Smooth muscle cell (in vitro differentiated cells): ENCODE data around the gene LINGO4. TPM values are rescaled to one million over a fixed set of nuclear protein-coding genes. Genes with fewer than 3 reads are reported as not detected.
A peak's percentile ranks its signal among the peaks of the same experiment; 100 is the strongest.

Experiments used
- DNase-seq: peaks from one replicate; lab custom pipeline; 2025; ENCODE audit not compliant: unreplicated experiment; lab: John Stamatoyannopoulos, UW
- H2AFZ ChIP-seq: fragments of 200-600 bp; sonication (generic); 2 replicates; pipeline ENCODE4 v1.6.0; 2016; ENCODE audit warnings: antibody characterized with exemption, low read depth, mild to moderate bottlenecking
- H3F3A ChIP-seq: fragments of 200-600 bp; sonication (generic); 2 replicates; pipeline ENCODE4 v1.6.0; 2017; ENCODE audit warnings: antibody characterized with exemption, low read depth
- H3K27ac ChIP-seq: fragments of 200-600 bp; sonication (generic); 2 replicates; pipeline ENCODE4 v1.5.1; 2016; ENCODE audit warnings: low read depth, mild to moderate bottlenecking
- H3K27me3 ChIP-seq: fragments of 200-600 bp; sonication (generic); 2 replicates; pipeline ENCODE4 v1.6.1; 2016; ENCODE audit warnings: low read depth, mild to moderate bottlenecking
- H3K36me3 ChIP-seq: fragments of 200-600 bp; sonication (generic); 2 replicates; pipeline ENCODE4 v1.5.1; 2016; ENCODE audit warnings: low read depth
- H3K4me1 ChIP-seq: fragments of 200-600 bp; sonication (generic); 2 replicates; pipeline ENCODE4 v1.5.1; 2016; ENCODE audit warnings: low read depth
- H3K4me2 ChIP-seq: fragments of 200-600 bp; sonication (generic); 2 replicates; pipeline ENCODE4 v1.6.0; 2016; ENCODE audit warnings: mild to moderate bottlenecking
- H3K4me3 ChIP-seq: fragments of 200-600 bp; sonication (generic); 2 replicates; pipeline ENCODE4 v1.5.1; 2016; ENCODE audit warnings: mild to moderate bottlenecking
- H3K79me2 ChIP-seq: fragments of 200-600 bp; sonication (generic); 2 replicates; pipeline ENCODE4 v1.6.0; 2016; ENCODE audit warnings: low read depth, mild to moderate bottlenecking
- H3K9ac ChIP-seq: fragments of 200-600 bp; sonication (generic); 2 replicates; pipeline ENCODE4 v1.6.0; 2016; ENCODE audit warnings: low read depth
- H3K9me3 ChIP-seq: fragments of 200-600 bp; sonication (generic); replicated peaks from 2 replicates; pipeline ENCODE4 v1.5.1; 2016; ENCODE audit warnings: low read depth
- H4K20me1 ChIP-seq: fragments of 200-600 bp; sonication (generic); 2 replicates; pipeline ENCODE4 v1.6.0; 2016; ENCODE audit warnings: low read depth
- CTCF ChIP-seq: fragments of 200-600 bp; sonication (generic); IDR thresholded peaks from 2 replicates; pipeline ENCODE4 v1.5.1; 2017; ENCODE audit warnings: borderline replicate concordance, mild to moderate bottlenecking, antibody characterized with exemption; ENCODE audit not compliant: insufficient read depth, poor library complexity, severe bottlenecking
- WGBS: methylation state at CpG from one replicate; pipeline ENCODE4 v1.1.7; 2016; ENCODE audit warnings: low lambda C conversion rate; 5-methylcytosine and 5-hydroxymethylcytosine counted together
- polyA plus RNA-seq: library from polyadenylated mRNA; unstranded; fragments of >200 nt; fragmentation: Nextera tagmentation; extraction: Ambion mirVana; gene quantifications from 2 replicates; pipeline ENCODE4 v1.2.1, GENCODE V29; 2016
- total RNA-seq: library from RNA; depleted of rRNA; stranded (reverse); fragments of >200 nt; gene quantifications from 2 replicates; pipeline ENCODE4 v1.2.3, GENCODE V29; 2014

Gene LINGO4
- total and polyA plus RNA-seq, 2 experiments from 2014 or later, result not detected

- WGBS, result 83% methylated on average over 10 of the region's 10 CpGs
- peak overlapping the region; percentile 85 for H3K4me3 ChIP-seq
- peaks cover 7% of the 10 kb centered on the region for H3K4me1 ChIP-seq
- DNase-seq, result no peak
- no peaks in the 10 kb centered on the region for H3F3A ChIP-seq
- H2AFZ ChIP-seq, result peak overlapping the region; percentile 83
- TF ChIP-seq CTCF, result no peak
- H3K27ac ChIP-seq, result peak overlapping the region; percentile 57
- peak overlapping the region; percentile 89 for H3K9ac ChIP-seq
- H3K4me2 ChIP-seq, result peak overlapping the region; percentile 86
- no peaks in the 10 kb centered on the region for H4K20me1 ChIP-seq
- H3K27me3 ChIP-seq, result no peaks in the 10 kb centered on the region
- no peaks in the 10 kb centered on the region for H3K79me2 ChIP-seq
- H3K36me3 ChIP-seq, result peaks cover 10% of the 10 kb centered on the region
- no peaks in the 10 kb centered on the region for H3K9me3 ChIP-seq
These were observed 41.2 kb downstream of the LINGO4 start for GRCh38 chr1:151763990-151764389.

- H4K20me1 ChIP-seq, result no peaks in the 10 kb centered on the region
- peak; percentile 43 for DNase-seq
- TF ChIP-seq CTCF, result no peak
- H2AFZ ChIP-seq, result peak within 1 kb of the TSS; percentile 83
- no peaks in the 10 kb centered on the region for H3F3A ChIP-seq
- no peaks in the 10 kb centered on the region for H3K27me3 ChIP-seq
- peak within 1 kb of the TSS; percentile 85 for H3K4me3 ChIP-seq
- H3K79me2 ChIP-seq, result no peaks in the 10 kb centered on the region
- H3K27ac ChIP-seq, result peak within 1 kb of the TSS; percentile 57
- peaks cover 15% of the 10 kb centered on the region for H3K36me3 ChIP-seq
- peak within 1 kb of the TSS; percentile 89 for H3K9ac ChIP-seq
- H3K4me1 ChIP-seq, result peaks cover 7% of the 10 kb centered on the region
- WGBS, result 1% methylated on average over 56 of the region's 68 CpGs
- no peaks in the 10 kb centered on the region for H3K9me3 ChIP-seq
- peak within 1 kb of the TSS; percentile 86 for H3K4me2 ChIP-seq
These were observed 42.0 kb downstream of the LINGO4 start, which contains the start of gene MRPL9 for GRCh38 chr1:151762941-151763921. MRPL9 (minus strand) TSS chr1:151763496; CDS start chr1:151763479, 17 bp downstream.

- H3K4me1 ChIP-seq, result peaks cover 7% of the 10 kb centered on the region
- no peak for DNase-seq
- H3K4me2 ChIP-seq, result no peak overlapping the region
- H2AFZ ChIP-seq, result no peak overlapping the region
- H3K9me3 ChIP-seq, result no peaks in the 10 kb centered on the region
- no peaks in the 10 kb centered on the region for H3K27me3 ChIP-seq
- no peak for TF ChIP-seq CTCF
- no peak overlapping the region for H3K9ac ChIP-seq
- peaks cover 15% of the 10 kb centered on the region for H3K36me3 ChIP-seq
- H4K20me1 ChIP-seq, result no peaks in the 10 kb centered on the region
- no peak overlapping the region for H3K27ac ChIP-seq
- no peaks in the 10 kb centered on the region for H3F3A ChIP-seq
- no peak overlapping the region for H3K4me3 ChIP-seq
- no peaks in the 10 kb centered on the region for H3K79me2 ChIP-seq
- 97% methylated on average over 7 of the region's 7 CpGs for WGBS
These were observed 44.4 kb downstream of the LINGO4 start for GRCh38 chr1:151760597-151761385.
